GM19467 (cell line): ENCODE results near the gene IL13RA1.
"Not testable (repeated sequence)": the region's sequence is repeated elsewhere in the genome, so short reads cannot be mapped to it uniquely, and the experiment has no call there.

Source experiments
- ATAC-seq: cut with Tn5 transposase; IDR thresholded peaks from one replicate; pipeline ENCODE4 v1.9.1; 2021; ENCODE audit warnings: mild to moderate bottlenecking, moderate library complexity; ENCODE audit not compliant: unreplicated experiment

The IL13RA1 gene

GRCh38 chrX:118772051-118772450 lies 44.6 kb downstream of the IL13RA1 start:
- ATAC-seq = no peak

- ATAC-seq = no peak
Observed at GRCh38 chrX:118773782-118774181, 46.4 kb downstream of the IL13RA1 start.

- no peak for ATAC-seq
Observed at GRCh38 chrX:118779581-118779980, 52.2 kb downstream of the IL13RA1 start.

GRCh38 chrX:118780509-118780908 lies 53.1 kb downstream of the IL13RA1 start:
- no peak for ATAC-seq

GRCh38 chrX:118780911-118781310 lies 53.5 kb downstream of the IL13RA1 start:
- ATAC-seq = no peak

- no peak for ATAC-seq
Observed at GRCh38 chrX:118795528-118796280, 68.3 kb downstream of the IL13RA1 start.

GRCh38 chrX:118802857-118803256 lies 75.5 kb downstream of the IL13RA1 start:
- ATAC-seq = no peak

GRCh38 chrX:118807151-118808017 lies 80.0 kb downstream of the IL13RA1 start:
- ATAC-seq = no peak

- ATAC-seq = not testable (repeated sequence)
Observed at GRCh38 chrX:118817257-118817656, 89.9 kb downstream of the IL13RA1 start.

GRCh38 chrX:118823263-118824172 lies 96.1 kb downstream of the IL13RA1 start, which contains the start of gene ZCCHC12:
Gene ZCCHC12 (plus strand): TSS chrX:118823824. CDS start chrX:118825245, 1,421 bp downstream.
- ATAC-seq = no peak

- no peak for ATAC-seq
Observed at GRCh38 chrX:118824173-118824730, 96.8 kb downstream of the IL13RA1 start.

GRCh38 chrX:118825227-118825626 lies 97.8 kb downstream of the IL13RA1 start:
- ATAC-seq = no peak

- ATAC-seq = no peak
Observed at GRCh38 chrX:118839334-118839958, 112.0 kb downstream of the IL13RA1 start.
